Loucy (cell line): ENCODE measurements around the gene KDM7A.
"Not testable (repeated sequence)": the region's sequence is repeated elsewhere in the genome, so short reads cannot be mapped to it uniquely, and the experiment has no call there.

ENCODE experiments used
- EZH2phosphoT487 ChIP-seq: fragments of 200-600 bp; IDR thresholded peaks from 2 replicates; pipeline ENCODE4 v1.6.1; 2018; ENCODE audit warnings: antibody characterized with exemption, mild to moderate bottlenecking, moderate library complexity, borderline replicate concordance
- TF ChIP-seq, protein P1 (sequence below): fragments of 200-600 bp; sonication (generic); conservative IDR thresholded peaks from 2 replicates; pipeline ENCODE4 v1.5.1; 2014; ENCODE audit warnings: mild to moderate bottlenecking, antibody characterized with exemption, low read length

- TF ChIP-seq, protein P1, sequence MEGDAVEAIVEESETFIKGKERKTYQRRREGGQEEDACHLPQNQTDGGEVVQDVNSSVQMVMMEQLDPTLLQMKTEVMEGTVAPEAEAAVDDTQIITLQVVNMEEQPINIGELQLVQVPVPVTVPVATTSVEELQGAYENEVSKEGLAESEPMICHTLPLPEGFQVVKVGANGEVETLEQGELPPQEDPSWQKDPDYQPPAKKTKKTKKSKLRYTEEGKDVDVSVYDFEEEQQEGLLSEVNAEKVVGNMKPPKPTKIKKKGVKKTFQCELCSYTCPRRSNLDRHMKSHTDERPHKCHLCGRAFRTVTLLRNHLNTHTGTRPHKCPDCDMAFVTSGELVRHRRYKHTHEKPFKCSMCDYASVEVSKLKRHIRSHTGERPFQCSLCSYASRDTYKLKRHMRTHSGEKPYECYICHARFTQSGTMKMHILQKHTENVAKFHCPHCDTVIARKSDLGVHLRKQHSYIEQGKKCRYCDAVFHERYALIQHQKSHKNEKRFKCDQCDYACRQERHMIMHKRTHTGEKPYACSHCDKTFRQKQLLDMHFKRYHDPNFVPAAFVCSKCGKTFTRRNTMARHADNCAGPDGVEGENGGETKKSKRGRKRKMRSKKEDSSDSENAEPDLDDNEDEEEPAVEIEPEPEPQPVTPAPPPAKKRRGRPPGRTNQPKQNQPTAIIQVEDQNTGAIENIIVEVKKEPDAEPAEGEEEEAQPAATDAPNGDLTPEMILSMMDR: not testable (repeated sequence)
- not testable (repeated sequence) for TF ChIP-seq EZH2phosphoT487
Observed at GRCh38 chr7:140114817-140115216, 62.0 kb downstream of the KDM7A start.
